Loucy (cell line): ENCODE measurements around the gene TOX2.

Experiments used
- CTCF ChIP-seq: fragments of 200-600 bp; sonication (generic); conservative IDR thresholded peaks from 2 replicates; pipeline ENCODE4 v1.5.1; 2014; ENCODE audit warnings: mild to moderate bottlenecking, antibody characterized with exemption, low read length
- EZH2phosphoT487 ChIP-seq: fragments of 200-600 bp; IDR thresholded peaks from 2 replicates; pipeline ENCODE4 v1.6.1; 2018; ENCODE audit warnings: antibody characterized with exemption, mild to moderate bottlenecking, moderate library complexity, borderline replicate concordance

GRCh38 chr20:44050327-44050726, 135.7 kb downstream of the TOX2 start:
- TF ChIP-seq CTCF = no peak
- TF ChIP-seq EZH2phosphoT487 = no peak
